Chondrocyte (in vitro differentiated cells): ENCODE data around the gene INPP5A. TPM values are rescaled to one million over a fixed set of nuclear protein-coding genes. Genes with fewer than 3 reads are reported as not detected.
A peak's percentile ranks its signal among the peaks of the same experiment; 100 is the strongest.

Source experiments
- DNase-seq: peaks from one replicate; pipeline ENCODE4 v3.0.0; 2021; ENCODE audit warnings: mixed read lengths, low spot score
- H3K27ac Mint-ChIP-seq: one replicate; pipeline ENCODE4 v1.8.0; 2021; ENCODE audit warnings: mild to moderate bottlenecking, moderate library complexity, mixed read lengths; ENCODE audit not compliant: unreplicated experiment
- H3K27me3 Mint-ChIP-seq: 2 replicates; pipeline ENCODE4 v1.8.0; 2021; ENCODE audit warnings: low read depth, mixed read lengths
- H3K36me3 Mint-ChIP-seq: 2 replicates; pipeline ENCODE4 v1.8.0; 2021; ENCODE audit warnings: low read depth, mixed read lengths
- H3K4me1 Mint-ChIP-seq: 2 replicates; pipeline ENCODE4 v1.8.0; 2021; ENCODE audit warnings: low read depth, mild to moderate bottlenecking, mixed read lengths
- H3K4me3 Mint-ChIP-seq: one replicate; pipeline ENCODE4 v1.8.0; 2021; ENCODE audit warnings: mild to moderate bottlenecking, moderate library complexity, mixed read lengths; ENCODE audit not compliant: unreplicated experiment
- H3K9me3 Mint-ChIP-seq: 2 replicates; pipeline ENCODE4 v1.8.0; 2021; ENCODE audit warnings: low read depth, mixed read lengths
- CTCF ChIP-seq: fragments of 200-600 bp; sonication (generic); IDR thresholded peaks from 2 replicates; pipeline ENCODE4 v1.5.0; 2021; ENCODE audit warnings: antibody characterized with exemption, mild to moderate bottlenecking, moderate library complexity
- total RNA-seq: library from RNA; stranded (reverse); gene quantifications from 3 replicates; pipeline ENCODE4 v1.2.1, GENCODE V29; 2021

Gene INPP5A
- total RNA-seq, 1 donor from 2014 or later: 40.6 TPM

- H3K27ac Mint-ChIP-seq: peak overlapping the region; percentile 84
- peak overlapping the region; percentile 27 for H3K4me3 Mint-ChIP-seq
- H3K4me1 Mint-ChIP-seq: peaks cover 89% of the 10 kb centered on the region
- H3K9me3 Mint-ChIP-seq: no peaks in the 10 kb centered on the region
- no peak for TF ChIP-seq CTCF
- H3K27me3 Mint-ChIP-seq: no peaks in the 10 kb centered on the region
- H3K36me3 Mint-ChIP-seq: no peaks in the 10 kb centered on the region
- no peak for DNase-seq
Observed at GRCh38 chr10:132590752-132591121, 53.1 kb downstream of the INPP5A start.

DNA sequence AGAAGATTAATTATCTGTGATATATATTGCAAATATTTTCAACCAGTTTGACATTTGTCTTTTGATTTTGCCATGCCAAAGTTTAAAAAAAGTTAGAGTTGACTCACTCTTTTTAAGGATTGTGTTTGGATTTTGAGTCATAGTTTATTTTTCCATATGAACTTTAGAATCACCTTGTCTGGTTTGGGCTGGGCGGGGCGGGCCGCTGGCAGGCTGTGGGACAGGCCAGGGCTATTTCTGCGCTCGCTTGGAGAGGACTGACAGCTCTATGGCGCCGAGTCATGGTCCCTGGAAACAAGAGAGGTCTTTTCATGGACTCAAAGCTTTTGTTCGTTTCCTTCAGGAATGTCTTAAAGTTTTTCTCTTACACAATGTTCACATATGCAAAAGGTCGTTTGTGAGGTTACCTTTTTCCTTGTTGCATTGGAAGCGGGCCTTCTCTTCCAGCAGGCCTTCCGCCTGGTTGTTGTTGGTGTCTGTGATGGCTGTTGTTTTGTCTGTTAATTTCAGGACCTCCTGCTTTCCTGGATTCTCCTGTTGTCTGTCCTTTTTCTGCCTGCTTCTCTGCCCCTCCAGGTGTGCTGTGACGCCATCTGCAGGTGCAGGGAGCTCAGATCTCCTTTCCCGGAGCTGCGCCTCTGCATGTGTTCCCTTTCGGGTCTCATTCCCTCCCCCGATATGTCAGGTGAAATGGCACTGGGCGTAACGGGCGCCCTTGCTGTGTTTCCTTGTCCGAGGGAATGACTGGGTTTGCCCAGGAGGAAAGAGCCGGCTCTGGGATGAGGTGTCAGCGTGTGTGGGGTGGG lies 53.8 kb downstream of the INPP5A start:
- Mint-ChIP-seq H3K27me3 (no peaks in the 10 kb centered on the region), H3K4me1 (peaks cover 93% of the 10 kb centered on the region)
- no peak for DNase-seq

GRCh38 chr10:132592790-132593383 lies 55.3 kb downstream of the INPP5A start:
- Mint-ChIP-seq H3K9me3 (no peaks in the 10 kb centered on the region), H3K4me1 (peaks cover 91% of the 10 kb centered on the region), H3K27me3 (no peaks in the 10 kb centered on the region), H3K27ac (peak overlapping the region; percentile 78), H3K36me3 (no peaks in the 10 kb centered on the region), H3K4me3 (no peak overlapping the region)
- TF ChIP-seq CTCF: no peak
- DNase-seq: no peak

More for the DNA sequence above, 53.8 kb downstream of the INPP5A start:
- Mint-ChIP-seq H3K36me3 (no peaks in the 10 kb centered on the region), H3K9me3 (no peaks in the 10 kb centered on the region), H3K4me3 (peak overlapping the region; percentile 27), H3K27ac (peak overlapping the region; percentile 84)
- TF ChIP-seq CTCF: no peak

GRCh38 chr10:132593389-132593788 lies 55.8 kb downstream of the INPP5A start:
- no peak for DNase-seq
- H3K9me3 Mint-ChIP-seq: no peaks in the 10 kb centered on the region
- no peak overlapping the region for H3K4me3 Mint-ChIP-seq
- H3K27ac Mint-ChIP-seq: peak overlapping the region; percentile 78
- H3K36me3 Mint-ChIP-seq: no peaks in the 10 kb centered on the region
- TF ChIP-seq CTCF: no peak
- H3K4me1 Mint-ChIP-seq: peaks cover 89% of the 10 kb centered on the region
- H3K27me3 Mint-ChIP-seq: no peaks in the 10 kb centered on the region

DNA sequence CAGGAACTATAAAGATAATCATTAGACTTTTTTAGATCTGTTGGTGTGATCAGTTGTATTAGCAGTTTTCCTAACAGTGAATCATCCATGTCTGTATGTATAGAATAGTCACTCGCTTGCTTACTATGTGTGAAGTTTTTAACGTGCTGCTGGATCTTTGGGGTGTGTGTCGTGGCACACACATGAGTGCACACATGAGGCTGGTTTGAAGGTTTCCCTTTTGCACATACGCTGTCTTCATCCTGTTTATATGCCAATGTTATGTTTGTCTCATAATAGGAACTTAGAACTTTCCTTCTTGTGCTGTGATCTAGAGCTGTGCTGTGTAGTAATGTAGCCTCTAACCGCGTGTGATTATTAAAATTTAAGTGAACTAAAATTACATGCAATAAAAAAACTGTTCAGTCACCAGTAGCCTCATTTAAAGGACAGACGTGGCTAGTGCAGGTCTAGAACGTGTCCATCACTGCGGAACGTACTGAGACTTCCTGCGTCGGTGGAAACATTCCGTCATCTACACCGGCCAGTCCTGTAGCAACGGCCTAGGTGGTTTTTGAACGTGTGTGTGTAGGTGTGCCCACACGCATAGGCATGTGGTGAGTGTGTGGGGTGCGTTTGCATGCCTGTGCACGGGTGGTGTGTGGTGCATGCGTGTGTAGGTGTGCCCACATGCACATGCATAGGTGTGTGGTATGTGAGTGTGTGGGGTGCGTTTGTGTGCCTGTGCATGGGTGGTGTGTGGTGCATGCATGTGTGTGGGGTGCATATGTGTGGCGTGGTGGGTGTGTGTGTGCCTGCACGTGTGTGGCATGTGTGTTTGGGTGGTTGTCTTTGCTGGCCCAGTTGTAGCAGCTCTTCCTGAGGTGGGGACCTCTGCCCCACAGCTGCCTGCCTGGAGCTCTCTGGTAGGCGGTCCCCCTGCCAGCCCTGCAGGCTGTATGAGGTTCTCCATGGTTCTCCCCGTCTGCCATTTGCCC lies 56.6 kb downstream of the INPP5A start:
- DNase-seq: no peak
- Mint-ChIP-seq H3K4me3 (no peak overlapping the region), H3K27ac (peak overlapping the region; percentile 78), H3K4me1 (peaks cover 85% of the 10 kb centered on the region), H3K9me3 (no peaks in the 10 kb centered on the region), H3K36me3 (no peaks in the 10 kb centered on the region), H3K27me3 (no peaks in the 10 kb centered on the region)
- TF ChIP-seq CTCF: no peak
